KMS-11 (cell line): ENCODE measurements around the gene MTMR6.

ENCODE experiments used
- H2AFZ ChIP-seq: fragments of 200-600 bp; sonication (generic); 2 replicates; pipeline ENCODE4 v1.6.1; 2016; ENCODE audit warnings: antibody characterized with exemption, mixed run types, low read depth
- H3K27ac ChIP-seq: fragments of 200-600 bp; sonication (generic); 2 replicates; pipeline ENCODE4 v1.6.1; 2016; ENCODE audit warnings: mild to moderate bottlenecking, mixed run types
- H3K27me3 ChIP-seq: fragments of 200-600 bp; sonication (generic); 2 replicates; pipeline ENCODE4 v1.6.1; 2017; ENCODE audit warnings: mild to moderate bottlenecking, low read depth, mixed run types, moderate library complexity; ENCODE audit not compliant: insufficient read depth
- H3K36me3 ChIP-seq: fragments of 200-600 bp; sonication (generic); 2 replicates; pipeline ENCODE4 v1.6.1; 2017; ENCODE audit warnings: mild to moderate bottlenecking, mixed run types; ENCODE audit not compliant: insufficient read depth
- H3K4me1 ChIP-seq: fragments of 200-600 bp; sonication (generic); 2 replicates; pipeline ENCODE4 v1.6.1; 2016; ENCODE audit warnings: mild to moderate bottlenecking, low read depth, mixed run types; ENCODE audit not compliant: poor library complexity, severe bottlenecking
- H3K4me2 ChIP-seq: fragments of 200-600 bp; sonication (generic); 2 replicates; pipeline ENCODE4 v1.7.0; 2016; ENCODE audit warnings: mild to moderate bottlenecking, mixed run types
- H3K4me3 ChIP-seq: fragments of 200-600 bp; sonication (generic); IDR thresholded peaks from 2 replicates; pipeline ENCODE4 v1.6.1; 2017; ENCODE audit warnings: low read depth, low read length, mixed read lengths; ENCODE audit not compliant: insufficient read depth
- H3K79me2 ChIP-seq: fragments of 200-600 bp; sonication (generic); 2 replicates; pipeline ENCODE4 v1.6.1; 2016; ENCODE audit warnings: low read depth, mixed run types; ENCODE audit not compliant: insufficient read depth
- H3K9ac ChIP-seq: fragments of 200-600 bp; sonication (generic); 2 replicates; pipeline ENCODE4 v1.6.1; 2016; ENCODE audit warnings: mild to moderate bottlenecking, mixed run types
- H4K20me1 ChIP-seq: fragments of 200-600 bp; sonication (generic); 2 replicates; pipeline ENCODE4 v1.6.1; 2016; ENCODE audit warnings: mild to moderate bottlenecking, mixed run types; ENCODE audit not compliant: insufficient read depth
- TF ChIP-seq, protein P1 (sequence below): fragments of 200-600 bp; sonication (generic); conservative IDR thresholded peaks from 2 replicates; pipeline ENCODE4 v1.6.1; 2017; ENCODE audit warnings: low read depth, mild to moderate bottlenecking, antibody characterized with exemption, low read length, moderate library complexity, mixed read lengths

Gene MTMR6

DNA sequence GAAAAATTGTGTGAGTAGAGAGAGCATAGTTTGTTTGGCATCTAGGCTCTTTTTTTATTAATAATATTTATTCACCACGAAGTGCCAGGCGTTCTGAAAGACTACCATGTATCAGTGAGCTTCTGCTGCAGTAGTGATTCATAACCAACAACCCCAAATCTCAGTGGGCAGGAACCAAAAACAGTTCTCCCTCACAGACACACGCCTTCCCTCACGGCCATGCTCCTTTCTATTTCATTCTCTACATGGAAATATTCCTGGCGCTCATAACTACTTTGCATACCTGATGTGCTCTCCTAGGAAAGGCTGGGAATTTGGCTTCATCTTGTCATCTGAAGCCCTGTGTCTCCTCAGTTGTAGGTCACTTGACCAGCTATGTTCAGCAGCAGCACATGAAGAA is 88.6 kb downstream of the MTMR6 start:
- Histone ChIP-seq H3K4me1 (no peaks in the 10 kb centered on the region), H4K20me1 (no peaks in the 10 kb centered on the region), H3K27ac (no peak overlapping the region), H3K4me3 (no peak overlapping the region), H3K4me2 (no peak overlapping the region), H3K9ac (no peak overlapping the region), H3K36me3 (no peaks in the 10 kb centered on the region), H3K79me2 (no peaks in the 10 kb centered on the region), H3K27me3 (no peaks in the 10 kb centered on the region), H2AFZ (no peak overlapping the region)
- TF ChIP-seq, protein P1, sequence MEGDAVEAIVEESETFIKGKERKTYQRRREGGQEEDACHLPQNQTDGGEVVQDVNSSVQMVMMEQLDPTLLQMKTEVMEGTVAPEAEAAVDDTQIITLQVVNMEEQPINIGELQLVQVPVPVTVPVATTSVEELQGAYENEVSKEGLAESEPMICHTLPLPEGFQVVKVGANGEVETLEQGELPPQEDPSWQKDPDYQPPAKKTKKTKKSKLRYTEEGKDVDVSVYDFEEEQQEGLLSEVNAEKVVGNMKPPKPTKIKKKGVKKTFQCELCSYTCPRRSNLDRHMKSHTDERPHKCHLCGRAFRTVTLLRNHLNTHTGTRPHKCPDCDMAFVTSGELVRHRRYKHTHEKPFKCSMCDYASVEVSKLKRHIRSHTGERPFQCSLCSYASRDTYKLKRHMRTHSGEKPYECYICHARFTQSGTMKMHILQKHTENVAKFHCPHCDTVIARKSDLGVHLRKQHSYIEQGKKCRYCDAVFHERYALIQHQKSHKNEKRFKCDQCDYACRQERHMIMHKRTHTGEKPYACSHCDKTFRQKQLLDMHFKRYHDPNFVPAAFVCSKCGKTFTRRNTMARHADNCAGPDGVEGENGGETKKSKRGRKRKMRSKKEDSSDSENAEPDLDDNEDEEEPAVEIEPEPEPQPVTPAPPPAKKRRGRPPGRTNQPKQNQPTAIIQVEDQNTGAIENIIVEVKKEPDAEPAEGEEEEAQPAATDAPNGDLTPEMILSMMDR, result no peak

DNA sequence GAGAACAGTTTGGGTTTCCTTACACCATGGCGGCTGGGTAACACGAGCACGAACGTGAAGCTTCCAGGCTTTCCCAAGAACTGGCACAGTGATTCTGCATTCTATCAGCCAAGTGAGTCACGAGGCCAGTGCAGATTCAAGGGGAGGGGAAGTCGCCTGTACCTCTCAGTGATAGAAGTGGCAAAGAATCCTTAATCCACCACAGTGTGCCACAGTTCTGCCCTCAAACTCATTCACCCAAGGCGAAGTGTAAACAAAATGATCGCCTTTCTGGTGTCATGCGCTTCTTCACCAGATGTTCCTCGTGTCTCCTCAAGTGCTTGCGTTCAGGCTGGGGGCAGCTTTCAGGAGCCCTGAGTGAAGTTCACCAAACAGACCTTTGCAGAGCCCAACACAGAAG is 90.3 kb downstream of the MTMR6 start:
- H3K4me3 ChIP-seq, result no peak overlapping the region
- H4K20me1 ChIP-seq, result no peaks in the 10 kb centered on the region
- no peaks in the 10 kb centered on the region for H3K79me2 ChIP-seq
- no peaks in the 10 kb centered on the region for H3K27me3 ChIP-seq
- TF ChIP-seq, protein P1, result no peak
- no peak overlapping the region for H3K4me2 ChIP-seq
- no peak overlapping the region for H3K27ac ChIP-seq
- no peaks in the 10 kb centered on the region for H3K36me3 ChIP-seq
- no peak overlapping the region for H2AFZ ChIP-seq
- no peak overlapping the region for H3K9ac ChIP-seq
- H3K4me1 ChIP-seq, result no peaks in the 10 kb centered on the region
